GM23338 (cell line): Measurements from ENCODE around the gene RAET1G. TPM values are rescaled to one million over a fixed set of nuclear protein-coding genes. Genes with fewer than 3 reads are reported as not detected.

ENCODE experiments used
- ATAC-seq: fragments of 200-7000 bp; cut with Tn5 transposase; 3 replicates; pipeline ENCODE4 v1.9.1; 2020
- DNase-seq: peaks from one replicate; pipeline ENCODE4 v3.0.0-alpha.2; 2015; ENCODE audit warnings: low spot score
- H2AFZ ChIP-seq: fragments of 200-600 bp; sonication (generic); 2 replicates; pipeline ENCODE4 v1.8.0; 2016; ENCODE audit warnings: antibody characterized with exemption, mild to moderate bottlenecking, moderate library complexity
- H3F3A ChIP-seq: fragments of 200-600 bp; sonication (generic); replicated peaks from 2 replicates; pipeline ENCODE4 v1.8.0; 2017; ENCODE audit warnings: antibody characterized with exemption, mixed run types, low read depth
- H3K27ac ChIP-seq: fragments of 200-600 bp; sonication (generic); 2 replicates; pipeline ENCODE4 v1.6.1; 2016; ENCODE audit warnings: low read depth
- H3K27me3 ChIP-seq: fragments of 200-600 bp; sonication (generic); 2 replicates; pipeline ENCODE4 v1.8.0; 2016; ENCODE audit warnings: mild to moderate bottlenecking, mixed run types, moderate library complexity; ENCODE audit not compliant: insufficient read depth
- H3K36me3 ChIP-seq: fragments of 200-600 bp; sonication (generic); 2 replicates; pipeline ENCODE4 v1.8.0; 2016; ENCODE audit warnings: mild to moderate bottlenecking; ENCODE audit not compliant: insufficient read depth
- H3K4me1 ChIP-seq: fragments of 200-600 bp; sonication (generic); 2 replicates; pipeline ENCODE4 v1.8.0; 2016; ENCODE audit warnings: mild to moderate bottlenecking, moderate library complexity; ENCODE audit not compliant: insufficient read depth
- H3K4me2 ChIP-seq: fragments of 200-600 bp; sonication (generic); 2 replicates; pipeline ENCODE4 v1.7.1; 2017; ENCODE audit warnings: mixed run types
- H3K4me3 ChIP-seq: fragments of 200-600 bp; sonication (generic); 2 replicates; pipeline ENCODE4 v1.6.1; 2016; ENCODE audit warnings: mixed run types
- H3K79me2 ChIP-seq: fragments of 200-600 bp; sonication (generic); replicated peaks from 2 replicates; pipeline ENCODE4 v1.8.0; 2017; ENCODE audit warnings: mild to moderate bottlenecking; ENCODE audit not compliant: insufficient read depth
- H3K9me2 ChIP-seq: fragments of 200-600 bp; sonication (generic); 2 replicates; pipeline ENCODE4 v1.8.0; 2017; ENCODE audit not compliant: insufficient read depth
- H4K20me1 ChIP-seq: fragments of 200-600 bp; sonication (generic); replicated peaks from 2 replicates; pipeline ENCODE4 v1.8.0; 2017; ENCODE audit warnings: mild to moderate bottlenecking; ENCODE audit not compliant: insufficient read depth
- H3K27ac Mint-ChIP-seq: 2 replicates; pipeline ENCODE4 v1.8.0; 2020; ENCODE audit warnings: inconsistent platforms, mild to moderate bottlenecking, moderate library complexity, mixed read lengths
- H3K27me3 Mint-ChIP-seq: 3 replicates; pipeline ENCODE4 v1.8.0; 2022; ENCODE audit warnings: low read depth, mild to moderate bottlenecking, moderate library complexity, mixed read lengths, inconsistent platforms; ENCODE audit not compliant: insufficient read depth, poor library complexity
- H3K36me3 Mint-ChIP-seq: 3 replicates; pipeline ENCODE4 v1.8.0; 2021; ENCODE audit warnings: low read depth, mild to moderate bottlenecking, inconsistent platforms, moderate library complexity, mixed read lengths
- H3K4me1 Mint-ChIP-seq: 3 replicates; pipeline ENCODE4 v1.8.0; 2020; ENCODE audit warnings: mild to moderate bottlenecking, inconsistent platforms, mixed read lengths
- H3K4me3 Mint-ChIP-seq: 3 replicates; pipeline ENCODE4 v1.8.0; 2021; ENCODE audit warnings: moderate library complexity, mild to moderate bottlenecking, inconsistent platforms, mixed read lengths
- H3K9me3 Mint-ChIP-seq: 3 replicates; pipeline ENCODE4 v1.8.0; 2020; ENCODE audit warnings: moderate library complexity, mild to moderate bottlenecking, inconsistent platforms, mixed read lengths
- CREB1 ChIP-seq: fragments of 250-450 bp; sonication (Bioruptor Pico); IDR thresholded peaks from 2 replicates; pipeline ENCODE4 v1.5.0; 2020; ENCODE audit warnings: low read depth, mild to moderate bottlenecking, moderate library complexity
- CTCF ChIP-seq, 2 experiments: fragments of 200-600 bp in 1 of 2; sonication (generic) in 1 of 2; conservative IDR thresholded peaks; 2 replicates each; pipeline versions ENCODE4 v1.5.1 to v1.6.1; 2016 to 2017; ENCODE audit warnings: antibody characterized with exemption in 2 of 2, low read depth in 2 of 2, mild to moderate bottlenecking in 2 of 2, moderate library complexity in 1 of 2
- EZH2phosphoT487 ChIP-seq: fragments of 200-600 bp; sonication (generic); IDR thresholded peaks from one replicate; pipeline ENCODE4 v1.8.1; 2018; ENCODE audit warnings: antibody characterized with exemption; ENCODE audit not compliant: unreplicated experiment
- JUNB ChIP-seq: IDR thresholded peaks from one replicate; pipeline ENCODE4 v1.6.1; 2016; ENCODE audit warnings: antibody characterized with exemption; ENCODE audit not compliant: unreplicated experiment
- NANOG ChIP-seq: IDR thresholded peaks from 2 replicates; pipeline ENCODE4 v1.6.1; 2016; ENCODE audit warnings: antibody characterized with exemption, borderline replicate concordance
- POLR2AphosphoS5 ChIP-seq: IDR thresholded peaks from 2 replicates; pipeline ENCODE4 v1.6.1; 2016; ENCODE audit warnings: antibody characterized with exemption, low read depth
- ZNF114 ChIP-seq: fragments of 250-450 bp; sonication (Bioruptor Pico); IDR thresholded peaks from 2 replicates; pipeline ENCODE4 v1.5.0; 2020; ENCODE audit warnings: mild to moderate bottlenecking, moderate library complexity
- ZNF331 ChIP-seq: fragments of 250-450 bp; sonication (Bioruptor Pico); IDR thresholded peaks from 2 replicates; pipeline ENCODE4 v1.5.0; 2020; ENCODE audit warnings: low read depth, mild to moderate bottlenecking, moderate library complexity
- ZNF462 ChIP-seq: fragments of 250-450 bp; sonication (Bioruptor Pico); IDR thresholded peaks from 2 replicates; pipeline ENCODE4 v1.5.0; 2020; ENCODE audit warnings: mild to moderate bottlenecking, moderate library complexity
- polyA plus RNA-seq: library from polyadenylated mRNA; unstranded; fragments of >200 nt; fragmentation: Nextera tagmentation; extraction: Ambion mirVana; gene quantifications from 2 replicates; pipeline ENCODE4 v1.2.1, GENCODE V29; 2016
- total RNA-seq: library from RNA; depleted of rRNA; stranded (reverse); fragments of >200 nt; shearing (Covaris generic); gene quantifications from 2 replicates; pipeline ENCODE4 v1.2.3, GENCODE V29; 2014
- TF ChIP-seq, protein P1 (sequence below): IDR thresholded peaks from one replicate; pipeline ENCODE4 v1.6.1; 2018; ENCODE audit warnings: antibody characterized with exemption; ENCODE audit not compliant: unreplicated experiment

Gene RAET1G
- total and polyA plus RNA-seq, 2 experiments from 2014 or later, result not detected

GRCh38 chr6:149905371-149905910 is 17.5 kb downstream of the RAET1G start:
- H3K27ac ChIP-seq, result no peak overlapping the region
- H3K4me1 ChIP-seq, result no peaks in the 10 kb centered on the region
- H3K36me3 ChIP-seq, result no peaks in the 10 kb centered on the region; the same call in 1 of the 2 replicates
- Mint-ChIP-seq H3K4me3 (no peak overlapping the region), H3K27ac (no peak overlapping the region), H3K9me3 (peaks cover 34% of the 10 kb centered on the region), H3K27me3 (peaks cover 2% of the 10 kb centered on the region), H3K4me1 (no peaks in the 10 kb centered on the region; the same call in 2 of the 3 replicates), H3K36me3 (peaks cover 13% of the 10 kb centered on the region)
- no peaks in the 10 kb centered on the region for H3K9me2 ChIP-seq
- H3F3A ChIP-seq, result no peaks in the 10 kb centered on the region
- no peaks in the 10 kb centered on the region for H3K79me2 ChIP-seq
- H2AFZ ChIP-seq, result no peak overlapping the region
- no peak overlapping the region for H3K4me2 ChIP-seq
- H3K4me3 ChIP-seq, result no peak overlapping the region
- DNase-seq (no peak), ATAC-seq (no peak)
- no peaks in the 10 kb centered on the region for H3K27me3 ChIP-seq
- TF ChIP-seq JUNB, result no peak
- TF ChIP-seq, protein P1, sequence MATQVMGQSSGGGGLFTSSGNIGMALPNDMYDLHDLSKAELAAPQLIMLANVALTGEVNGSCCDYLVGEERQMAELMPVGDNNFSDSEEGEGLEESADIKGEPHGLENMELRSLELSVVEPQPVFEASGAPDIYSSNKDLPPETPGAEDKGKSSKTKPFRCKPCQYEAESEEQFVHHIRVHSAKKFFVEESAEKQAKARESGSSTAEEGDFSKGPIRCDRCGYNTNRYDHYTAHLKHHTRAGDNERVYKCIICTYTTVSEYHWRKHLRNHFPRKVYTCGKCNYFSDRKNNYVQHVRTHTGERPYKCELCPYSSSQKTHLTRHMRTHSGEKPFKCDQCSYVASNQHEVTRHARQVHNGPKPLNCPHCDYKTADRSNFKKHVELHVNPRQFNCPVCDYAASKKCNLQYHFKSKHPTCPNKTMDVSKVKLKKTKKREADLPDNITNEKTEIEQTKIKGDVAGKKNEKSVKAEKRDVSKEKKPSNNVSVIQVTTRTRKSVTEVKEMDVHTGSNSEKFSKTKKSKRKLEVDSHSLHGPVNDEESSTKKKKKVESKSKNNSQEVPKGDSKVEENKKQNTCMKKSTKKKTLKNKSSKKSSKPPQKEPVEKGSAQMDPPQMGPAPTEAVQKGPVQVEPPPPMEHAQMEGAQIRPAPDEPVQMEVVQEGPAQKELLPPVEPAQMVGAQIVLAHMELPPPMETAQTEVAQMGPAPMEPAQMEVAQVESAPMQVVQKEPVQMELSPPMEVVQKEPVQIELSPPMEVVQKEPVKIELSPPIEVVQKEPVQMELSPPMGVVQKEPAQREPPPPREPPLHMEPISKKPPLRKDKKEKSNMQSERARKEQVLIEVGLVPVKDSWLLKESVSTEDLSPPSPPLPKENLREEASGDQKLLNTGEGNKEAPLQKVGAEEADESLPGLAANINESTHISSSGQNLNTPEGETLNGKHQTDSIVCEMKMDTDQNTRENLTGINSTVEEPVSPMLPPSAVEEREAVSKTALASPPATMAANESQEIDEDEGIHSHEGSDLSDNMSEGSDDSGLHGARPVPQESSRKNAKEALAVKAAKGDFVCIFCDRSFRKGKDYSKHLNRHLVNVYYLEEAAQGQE, result no peak
- TF ChIP-seq ZNF331 (CRISPR knock-in tag), result no peak
- TF ChIP-seq POLR2AphosphoS5, result no peak
- H4K20me1 ChIP-seq, result no peaks in the 10 kb centered on the region

- H2AFZ ChIP-seq, result no peak overlapping the region
- H3K9me2 ChIP-seq, result no peaks in the 10 kb centered on the region
- ATAC-seq, result no peak
- H3K4me3 ChIP-seq, result no peak overlapping the region
- H3K4me1 Mint-ChIP-seq, result no peaks in the 10 kb centered on the region; the same call in 2 of the 3 replicates
- H3K79me2 ChIP-seq, result no peaks in the 10 kb centered on the region
- peaks cover 4% of the 10 kb centered on the region for H3K27me3 Mint-ChIP-seq
- H3K4me1 ChIP-seq, result no peaks in the 10 kb centered on the region
- H3F3A ChIP-seq, result no peaks in the 10 kb centered on the region
- no peak for DNase-seq
- no peaks in the 10 kb centered on the region for H3K27me3 ChIP-seq
- peaks cover 11% of the 10 kb centered on the region for H3K36me3 Mint-ChIP-seq
- H3K4me2 ChIP-seq, result no peak overlapping the region
- no peak overlapping the region for H3K27ac Mint-ChIP-seq
- H3K27ac ChIP-seq, result no peak overlapping the region
- H3K4me3 Mint-ChIP-seq, result no peak overlapping the region
- no peaks in the 10 kb centered on the region; the same call in 1 of the 2 replicates for H3K36me3 ChIP-seq
- H3K9me3 Mint-ChIP-seq, result peaks cover 28% of the 10 kb centered on the region
- no peaks in the 10 kb centered on the region for H4K20me1 ChIP-seq
- no peak for TF ChIP-seq CREB1 (CRISPR knock-in tag)
- TF ChIP-seq CTCF (conservative IDR thresholded peaks at IDR 0.05; ENCODE audit: low read depth in 2 of 2), result no peak
- no peak for TF ChIP-seq ZNF462 (CRISPR knock-in tag)
- no peak for TF ChIP-seq POLR2AphosphoS5
- no peak for TF ChIP-seq NANOG
- TF ChIP-seq ZNF114 (CRISPR knock-in tag), result no peak
- TF ChIP-seq EZH2phosphoT487, result no peak
These were observed 18.1 kb downstream of the RAET1G start for GRCh38 chr6:149904661-149905370.
